ENCODE measurements around the gene BBX.

DNA sequence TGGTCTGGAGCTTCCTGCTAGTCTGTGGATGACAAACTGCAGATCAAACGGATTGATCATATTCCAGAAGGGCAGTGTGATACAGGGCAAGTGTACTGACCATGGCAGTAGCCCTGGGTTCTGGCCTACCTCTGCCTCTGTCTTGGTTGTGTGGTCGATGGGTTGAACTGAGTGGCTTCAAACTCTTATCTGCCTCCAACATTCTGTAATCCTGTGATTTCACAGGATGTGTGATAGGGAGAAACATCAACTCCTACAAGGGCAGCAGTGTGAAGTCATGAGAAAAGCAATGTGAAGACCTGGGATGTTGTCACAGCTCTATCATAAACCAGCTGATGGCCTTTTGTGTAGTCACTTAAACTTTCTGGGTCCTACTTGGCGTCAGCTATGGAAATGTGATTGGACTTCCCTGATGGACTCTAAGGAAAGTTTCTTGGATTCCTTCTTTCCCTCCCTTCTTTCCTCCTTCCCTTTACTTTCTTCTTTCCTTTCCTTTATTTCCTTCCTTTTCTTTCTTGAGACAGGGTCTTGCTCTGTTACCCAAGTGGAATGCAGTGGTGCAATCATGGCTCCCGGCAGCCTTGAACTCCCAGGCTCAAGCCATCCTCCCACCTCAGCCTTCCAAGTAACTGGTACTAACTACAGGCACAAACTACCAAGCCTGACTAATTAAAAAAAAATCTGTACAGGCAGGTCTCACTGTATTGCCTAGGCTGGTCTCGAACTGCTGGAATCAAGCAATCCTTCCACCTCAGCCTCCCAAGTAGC lies 114.8 kb downstream of the BBX start:
- TF ChIP-seq, protein P1, sequence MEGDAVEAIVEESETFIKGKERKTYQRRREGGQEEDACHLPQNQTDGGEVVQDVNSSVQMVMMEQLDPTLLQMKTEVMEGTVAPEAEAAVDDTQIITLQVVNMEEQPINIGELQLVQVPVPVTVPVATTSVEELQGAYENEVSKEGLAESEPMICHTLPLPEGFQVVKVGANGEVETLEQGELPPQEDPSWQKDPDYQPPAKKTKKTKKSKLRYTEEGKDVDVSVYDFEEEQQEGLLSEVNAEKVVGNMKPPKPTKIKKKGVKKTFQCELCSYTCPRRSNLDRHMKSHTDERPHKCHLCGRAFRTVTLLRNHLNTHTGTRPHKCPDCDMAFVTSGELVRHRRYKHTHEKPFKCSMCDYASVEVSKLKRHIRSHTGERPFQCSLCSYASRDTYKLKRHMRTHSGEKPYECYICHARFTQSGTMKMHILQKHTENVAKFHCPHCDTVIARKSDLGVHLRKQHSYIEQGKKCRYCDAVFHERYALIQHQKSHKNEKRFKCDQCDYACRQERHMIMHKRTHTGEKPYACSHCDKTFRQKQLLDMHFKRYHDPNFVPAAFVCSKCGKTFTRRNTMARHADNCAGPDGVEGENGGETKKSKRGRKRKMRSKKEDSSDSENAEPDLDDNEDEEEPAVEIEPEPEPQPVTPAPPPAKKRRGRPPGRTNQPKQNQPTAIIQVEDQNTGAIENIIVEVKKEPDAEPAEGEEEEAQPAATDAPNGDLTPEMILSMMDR (IDR thresholded peaks at IDR 0.05) = no peak
- no peak for TF ChIP-seq POLR2A (IDR thresholded peaks at IDR 0.05)

Measured in lower leg skin (tissue), 3 donors.